GM04504 (cell line): ENCODE data around the gene LEUTX.
A peak's percentile ranks its signal among the peaks of the same experiment; 100 is the strongest.

Experiments used
- DNase-seq: peaks from one replicate; pipeline ENCODE4 v3.0.0-alpha.2; 2012; ENCODE audit warnings: low read depth

The LEUTX gene

DNA sequence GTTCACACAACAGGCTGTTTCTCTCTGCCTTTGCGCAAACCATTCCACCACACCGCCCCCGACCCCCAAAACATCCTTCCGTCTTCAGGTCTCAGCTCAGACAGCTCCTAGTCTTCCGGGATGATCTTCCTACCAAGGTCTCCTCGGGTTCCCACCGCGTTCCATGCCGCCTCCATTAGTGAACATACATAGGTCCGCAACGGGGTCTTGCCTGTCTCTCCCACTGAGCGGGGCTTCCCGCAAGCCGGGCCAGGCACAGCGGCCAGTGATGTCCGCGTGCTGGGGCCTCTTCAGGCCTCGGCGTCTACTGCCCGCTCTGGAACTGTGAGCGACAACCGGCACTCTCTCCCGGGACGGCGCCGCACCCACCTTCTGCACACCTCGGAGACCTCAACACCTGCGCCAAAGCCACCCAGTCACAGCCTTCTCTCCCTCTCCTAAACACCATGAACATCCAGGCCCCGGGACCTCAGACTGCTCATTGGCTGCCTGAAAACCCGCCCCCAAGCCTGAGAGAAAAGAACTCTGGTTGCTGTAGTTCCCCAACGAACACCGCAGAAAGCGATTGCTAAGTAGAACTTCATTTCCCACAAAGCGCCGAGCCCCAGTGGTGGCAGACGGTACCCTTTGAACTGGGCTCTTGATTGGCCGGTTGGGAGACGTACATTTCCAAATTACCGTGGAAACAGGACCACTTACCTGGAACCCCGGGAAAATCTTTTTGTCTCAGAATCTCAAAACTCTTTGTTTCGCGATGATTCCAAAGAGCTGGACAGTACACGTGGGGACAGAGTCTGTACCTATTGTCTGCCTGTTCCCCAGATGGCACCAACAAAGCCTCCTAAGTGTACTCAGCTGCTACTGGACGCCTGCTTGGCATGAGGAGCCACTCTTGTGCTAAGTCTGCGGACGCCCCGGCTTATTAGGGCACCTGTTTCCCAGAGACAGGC is 45.8 kb downstream of the LEUTX start:
- peak; percentile 82 for DNase-seq

DNA sequence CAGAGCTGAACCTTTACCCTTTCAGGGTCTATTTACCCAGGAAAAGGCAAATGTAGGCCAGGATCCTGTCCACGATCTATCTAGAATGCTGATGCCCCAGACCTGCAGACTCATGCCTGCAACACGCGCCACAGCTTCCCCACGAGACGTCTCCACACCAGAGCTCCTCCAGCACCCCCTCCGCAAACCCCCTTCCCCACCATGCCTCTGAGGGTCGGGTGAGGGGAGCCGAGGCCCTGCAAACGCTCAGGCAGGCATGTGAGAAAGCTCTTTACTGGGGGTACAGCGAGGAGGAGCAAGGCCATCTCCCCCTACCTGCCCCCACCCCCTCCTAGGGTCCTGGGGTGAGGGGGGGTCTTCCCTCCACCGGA is 46.4 kb downstream of the LEUTX start:
- DNase-seq = no peak

DNA sequence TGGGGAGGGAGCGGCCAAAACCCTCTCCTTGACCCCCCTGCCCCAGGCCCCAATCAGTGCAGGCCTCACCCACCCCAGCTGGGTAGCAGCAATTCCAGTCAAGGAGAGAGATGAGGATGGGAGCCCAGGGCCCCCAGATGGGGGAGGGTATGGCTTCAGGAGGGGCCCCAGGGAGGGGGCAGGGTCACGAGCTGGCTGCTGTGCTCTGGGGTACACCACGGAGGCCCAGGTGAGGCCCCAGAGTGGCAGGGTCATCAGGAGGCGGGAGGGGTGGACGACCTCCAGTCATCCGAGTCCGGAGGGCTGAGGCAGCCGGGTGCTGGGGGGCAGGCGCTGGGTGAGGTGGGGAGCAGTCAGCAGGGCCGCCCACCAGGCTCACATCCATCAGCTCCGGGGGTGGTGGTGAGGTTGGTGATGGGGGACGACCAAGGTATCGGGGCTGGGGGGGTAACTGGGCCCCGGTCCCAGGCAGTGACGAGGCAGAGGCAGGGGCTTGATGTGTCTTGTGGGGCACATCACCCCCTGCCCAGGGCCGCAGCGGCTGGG is 47.0 kb downstream of the LEUTX start:
- DNase-seq = no peak

DNA sequence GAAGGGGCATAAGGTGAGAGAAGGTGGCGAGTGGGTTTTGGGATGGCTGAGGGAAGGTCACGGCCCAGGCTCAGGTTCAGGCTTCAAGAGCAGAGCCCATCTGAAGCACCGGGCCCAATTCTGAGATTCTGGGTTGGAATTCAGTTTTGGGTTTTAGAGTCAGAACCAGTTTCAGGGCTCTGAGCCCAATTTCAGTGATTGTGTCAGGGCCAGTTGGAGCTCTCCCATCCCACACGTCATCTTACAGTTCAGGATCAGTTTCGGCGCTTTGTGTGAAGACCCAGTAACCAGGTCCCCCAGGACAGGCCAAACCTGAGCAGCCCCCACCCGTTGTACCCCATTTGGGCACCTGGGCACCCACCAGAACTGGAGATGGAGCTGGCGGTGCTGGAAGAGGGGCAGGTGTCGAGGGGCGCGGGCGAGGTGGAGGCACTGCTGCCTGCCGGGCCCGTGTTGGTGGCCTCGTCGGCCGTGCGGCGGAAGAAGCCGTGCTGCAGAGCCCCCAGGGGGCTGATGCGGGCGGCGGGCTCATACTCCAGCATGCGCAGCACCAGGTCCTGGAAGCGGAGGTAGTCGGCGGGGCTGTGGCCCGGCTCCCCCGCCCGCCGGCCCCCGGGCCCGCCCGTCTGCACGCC is 47.8 kb downstream of the LEUTX start:
- no peak for DNase-seq

DNA sequence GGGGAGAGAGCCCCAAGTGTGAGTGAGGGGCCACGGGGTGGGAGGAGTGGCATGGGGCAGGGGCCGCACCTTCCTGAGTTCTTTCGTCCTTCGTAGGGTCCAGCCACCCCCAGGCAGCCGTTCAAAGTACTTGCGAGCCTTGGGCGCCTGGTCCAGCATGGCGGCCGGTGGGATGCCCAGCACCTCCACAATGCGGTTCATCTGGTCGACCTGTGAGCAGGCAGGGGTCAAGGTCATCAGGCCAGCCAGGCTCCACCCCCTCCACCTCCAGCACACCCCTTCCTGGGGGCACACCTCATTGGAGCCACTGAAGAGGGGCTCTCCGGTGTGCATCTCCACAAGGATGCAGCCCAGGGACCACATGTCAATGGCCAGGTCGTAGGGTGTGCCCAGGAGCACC is 48.6 kb downstream of the LEUTX start:
- no peak for DNase-seq

DNA sequence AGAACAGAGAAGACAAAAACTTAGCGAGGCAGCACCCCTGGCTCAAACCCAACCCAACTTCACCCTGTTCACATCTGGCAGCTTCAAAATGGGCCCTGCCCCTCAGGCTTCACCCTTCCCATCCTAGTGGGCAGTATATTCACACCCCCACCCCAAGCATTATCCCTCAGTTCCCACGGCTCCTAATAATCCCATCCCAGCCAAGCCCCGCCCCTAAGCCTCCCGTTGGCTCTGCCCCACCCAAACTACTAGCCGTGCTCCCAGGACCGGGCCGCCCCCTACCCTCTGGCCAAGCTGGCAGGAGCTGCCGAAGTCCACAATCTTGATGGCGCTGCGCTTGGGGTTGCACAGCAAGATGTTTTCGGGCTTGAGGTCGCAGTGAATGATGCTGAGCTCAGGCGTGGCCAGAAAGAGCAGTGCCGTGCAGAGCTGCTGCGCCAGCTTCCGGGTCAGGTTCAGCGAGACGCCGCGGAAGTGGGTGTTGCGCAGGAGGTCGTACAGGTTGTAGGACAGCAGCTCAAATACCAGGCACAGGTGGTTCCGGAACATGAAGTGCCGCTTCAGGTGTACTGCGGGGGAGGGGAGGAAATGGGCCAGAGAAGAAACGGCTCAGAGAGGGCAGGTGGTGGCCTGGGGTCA is 49.5 kb downstream of the LEUTX start:
- DNase-seq = no peak

DNA sequence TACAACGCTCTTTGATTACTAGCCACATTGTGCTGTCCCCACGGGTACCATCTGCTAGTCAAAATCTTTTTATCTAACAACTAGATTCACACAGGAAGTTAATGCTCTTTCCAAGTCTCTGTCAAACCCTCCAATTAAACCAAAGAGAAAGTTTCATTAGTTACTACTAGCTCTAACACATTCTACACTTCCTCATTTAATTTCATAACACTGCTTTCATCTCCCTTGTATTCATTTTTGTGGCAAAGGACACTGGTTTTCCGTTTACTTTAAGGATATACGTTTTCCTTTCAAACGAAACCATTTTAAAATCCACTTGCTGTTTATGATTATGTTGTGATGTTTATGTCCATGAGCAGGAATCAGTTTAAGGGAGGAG is 50.0 kb downstream of the LEUTX start:
- DNase-seq = no peak

DNA sequence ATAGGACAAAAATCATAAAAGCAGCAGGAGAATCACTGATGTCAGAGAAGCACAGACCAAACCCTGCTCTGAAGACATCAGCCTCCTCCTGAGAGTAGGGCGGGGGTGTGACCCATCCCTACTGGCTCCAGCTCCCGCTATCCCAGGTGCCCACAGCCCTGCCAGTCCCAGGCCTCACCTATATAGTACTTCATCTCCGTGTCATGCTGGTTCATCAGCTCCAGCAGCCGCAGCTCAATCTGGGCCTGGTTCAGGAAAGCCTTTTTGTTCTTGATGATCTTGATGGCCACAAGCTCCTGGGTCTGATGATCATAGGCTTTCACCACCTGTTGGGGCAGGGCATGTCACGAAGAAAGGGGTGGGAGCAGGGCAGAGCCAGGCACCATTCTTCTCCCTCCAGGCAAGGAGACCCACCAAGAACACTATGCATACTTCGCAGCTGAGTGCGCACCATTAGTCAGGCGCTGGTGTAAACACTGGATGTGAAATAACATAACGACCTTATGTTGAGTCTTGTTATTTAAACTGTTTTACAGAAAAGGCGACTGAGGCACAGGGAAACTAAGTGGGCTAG is 51.1 kb downstream of the LEUTX start:
- DNase-seq = no peak

DNA sequence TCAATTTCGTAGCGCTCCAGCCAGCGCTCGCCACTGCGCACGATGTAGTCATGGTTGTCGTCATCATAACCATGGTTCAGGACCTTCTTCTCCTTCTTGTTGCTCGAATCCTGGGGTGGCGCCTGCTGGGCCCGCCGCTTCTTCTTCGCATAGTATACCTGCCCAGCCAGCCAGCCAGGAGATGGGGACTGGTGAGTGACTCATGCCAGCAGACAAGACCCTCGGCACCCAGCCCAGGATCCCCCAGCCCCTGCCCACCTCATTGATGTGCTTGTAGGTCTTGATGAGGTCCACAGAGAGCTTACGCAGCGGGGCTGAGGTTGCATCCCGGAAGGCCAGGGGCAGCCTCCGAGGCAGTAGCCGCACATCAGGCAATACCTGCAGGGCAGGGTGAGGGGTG is 51.8 kb downstream of the LEUTX start:
- DNase-seq = no peak

DNA sequence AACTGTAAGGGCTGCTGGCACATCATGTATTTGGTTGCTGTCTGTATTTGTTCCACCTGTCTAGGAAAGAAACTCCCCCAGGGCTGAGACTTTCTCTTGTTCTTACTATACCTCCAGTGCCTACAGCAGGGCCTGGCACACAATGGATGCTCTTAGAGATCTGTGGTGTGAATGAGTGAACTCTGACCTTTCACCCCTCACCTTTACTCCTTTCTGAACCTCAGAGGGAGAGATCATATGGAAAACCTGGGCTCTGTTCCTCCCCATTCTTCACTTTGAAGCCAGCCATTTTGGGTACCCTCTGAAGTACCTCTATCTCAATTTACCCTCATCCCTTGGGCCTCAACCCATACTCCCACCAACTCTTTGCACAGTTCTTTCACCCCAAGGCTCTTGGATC is 52.2 kb downstream of the LEUTX start:
- DNase-seq = no peak

DNA sequence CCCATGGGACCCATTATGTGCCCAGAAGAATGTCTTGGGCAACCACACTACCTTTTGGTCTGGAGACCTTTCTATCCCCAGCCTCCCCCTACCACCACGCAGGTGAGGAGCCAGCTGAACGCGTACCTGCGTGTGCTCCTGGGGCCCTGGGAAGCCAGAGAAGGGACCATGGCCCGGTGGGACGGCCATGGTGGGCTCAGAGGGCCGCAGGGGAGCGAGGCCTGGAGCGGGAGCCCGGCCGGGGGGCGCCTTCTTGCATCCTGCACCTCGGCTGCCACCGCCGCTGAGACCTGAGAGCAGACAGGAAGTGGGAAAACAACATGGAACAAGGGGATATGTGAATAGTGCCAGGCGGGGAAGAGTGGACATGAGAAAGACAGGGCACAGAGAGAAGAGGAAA is 53.0 kb downstream of the LEUTX start:
- no peak for DNase-seq

DNA sequence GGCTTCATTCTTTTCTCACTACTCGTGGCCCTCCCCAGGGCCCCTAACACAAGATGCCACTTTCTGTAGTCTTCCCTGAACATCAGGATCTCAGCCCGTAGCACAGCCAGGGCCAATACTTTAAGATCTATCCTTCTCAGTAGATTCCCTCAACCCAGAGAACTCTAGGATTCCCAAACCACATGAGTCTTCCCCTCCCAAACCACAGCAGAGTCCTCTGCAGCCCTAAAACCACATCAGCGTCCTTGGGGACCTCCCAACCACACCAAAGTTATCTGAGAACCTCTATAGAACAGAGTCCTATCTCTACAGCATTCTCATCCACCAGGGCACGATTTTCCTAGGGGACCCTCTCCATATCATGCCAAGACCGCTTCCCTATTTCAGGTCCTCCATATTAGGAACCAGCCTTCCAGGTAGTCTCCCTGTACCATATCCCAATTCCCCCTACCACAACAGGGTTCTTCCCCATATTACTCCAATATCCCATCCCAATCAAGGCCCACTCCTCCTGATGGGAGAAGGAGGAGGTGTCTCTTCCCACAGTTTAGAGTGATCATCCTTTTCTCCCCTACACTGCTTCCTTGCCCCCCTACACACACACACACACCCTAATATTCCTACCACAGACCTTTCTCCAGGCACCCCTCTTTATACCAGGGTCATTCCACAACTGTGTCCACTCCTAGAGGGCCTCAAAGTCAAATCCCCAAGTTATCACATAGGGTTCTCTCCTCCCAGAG is 53.9 kb downstream of the LEUTX start:
- no peak for DNase-seq

DNA sequence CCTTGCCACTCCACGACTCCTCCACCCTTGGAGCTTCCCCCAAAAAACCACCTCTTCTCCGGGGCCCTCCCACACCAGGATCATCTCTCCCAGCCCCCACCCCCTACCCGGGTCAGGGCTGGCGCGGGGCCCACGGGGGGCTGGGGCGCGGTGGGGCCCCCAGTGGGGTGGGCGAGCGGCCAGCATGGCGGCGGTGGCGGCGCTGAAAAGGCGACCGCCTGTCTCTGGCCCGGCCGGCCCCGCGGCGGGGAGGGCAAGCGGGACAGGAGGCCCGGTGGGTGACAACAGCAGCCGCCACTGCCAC is 54.5 kb downstream of the LEUTX start:
- DNase-seq = no peak

DNA sequence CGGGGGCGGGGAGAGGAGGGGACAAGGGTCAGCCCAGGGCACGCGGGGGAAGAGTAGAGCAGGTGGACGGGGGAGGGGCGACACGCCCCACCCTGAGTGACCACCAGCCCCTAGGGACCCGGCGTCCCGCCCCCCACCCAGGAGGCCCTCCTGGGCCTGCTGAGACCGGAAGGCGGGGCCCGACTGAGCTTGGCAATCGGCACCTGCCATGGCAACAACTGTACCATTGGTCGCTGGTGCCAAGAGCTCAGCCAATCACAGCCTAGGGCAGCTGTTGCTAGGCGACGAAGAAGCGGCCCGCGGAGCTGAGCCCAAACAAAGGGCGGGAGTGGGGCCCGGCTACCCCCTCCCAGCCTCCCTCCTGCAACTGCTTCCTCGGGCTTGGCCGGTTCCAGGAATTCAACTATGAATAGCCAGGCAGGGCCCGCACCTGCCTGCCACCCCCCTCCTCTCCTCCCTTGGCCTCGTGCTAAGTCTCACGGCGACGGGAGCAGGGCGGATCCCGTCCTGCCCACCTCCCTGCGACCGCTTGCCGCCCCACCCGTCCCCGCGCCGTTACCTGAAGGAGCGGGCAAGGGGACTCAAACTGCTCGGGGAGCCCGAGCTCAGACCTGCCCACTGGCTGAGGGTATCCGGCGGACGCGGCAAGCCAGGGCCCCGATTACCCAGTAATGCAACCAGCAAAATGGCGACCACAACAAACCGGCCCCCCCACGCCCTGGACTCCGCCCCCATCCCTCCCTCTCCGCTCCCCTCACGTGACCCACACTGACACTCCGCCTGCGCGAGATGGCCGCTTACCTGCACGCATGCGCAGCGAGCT is 55.0 kb downstream of the LEUTX start, which contains the start of gene DYRK1B:
TSS of gene DYRK1B (minus strand) at position 699 of the 823 bp plus-strand sequence. CDS start 2,295 bp downstream, outside the sequence.
- peak; percentile 92 for DNase-seq

DNA sequence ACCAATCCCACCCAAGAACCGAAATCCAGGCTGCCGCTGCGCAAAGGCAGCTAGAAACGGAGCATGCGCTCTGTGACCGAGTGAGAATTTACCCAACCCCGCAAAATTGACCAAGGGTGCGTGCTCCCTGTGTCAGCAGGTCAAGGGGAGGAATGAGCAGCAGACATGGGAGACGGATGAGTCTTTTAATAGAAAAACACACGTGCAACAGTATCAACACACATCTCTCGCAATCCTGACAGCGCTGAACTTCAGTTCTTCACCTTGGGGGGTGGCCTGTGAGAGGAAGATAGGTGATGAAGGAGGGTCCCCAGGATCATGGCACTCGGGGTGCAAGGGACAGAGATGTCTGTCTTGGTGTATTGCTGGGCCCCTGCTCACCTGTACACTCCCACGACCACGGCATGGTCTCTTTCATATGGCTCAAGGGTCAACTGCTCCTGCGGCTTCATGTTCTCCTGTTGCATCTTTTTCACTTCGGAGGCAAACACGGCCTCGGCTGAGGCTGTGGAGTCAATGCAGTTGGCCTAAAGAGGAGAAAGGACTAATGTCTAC is 55.7 kb downstream of the LEUTX start:
- DNase-seq = no peak
